ENCODE data around the gene GPR33. TPM values are rescaled to one million over a fixed set of nuclear protein-coding genes. Genes with fewer than 3 reads are reported as not detected.
"Not testable (repeated sequence)": the region's sequence is repeated elsewhere in the genome, so short reads cannot be mapped to it uniquely, and the experiment has no call there.

The GPR33 gene
- total RNA-seq, 1 experiment from 2014 or later, result not detected

DNA sequence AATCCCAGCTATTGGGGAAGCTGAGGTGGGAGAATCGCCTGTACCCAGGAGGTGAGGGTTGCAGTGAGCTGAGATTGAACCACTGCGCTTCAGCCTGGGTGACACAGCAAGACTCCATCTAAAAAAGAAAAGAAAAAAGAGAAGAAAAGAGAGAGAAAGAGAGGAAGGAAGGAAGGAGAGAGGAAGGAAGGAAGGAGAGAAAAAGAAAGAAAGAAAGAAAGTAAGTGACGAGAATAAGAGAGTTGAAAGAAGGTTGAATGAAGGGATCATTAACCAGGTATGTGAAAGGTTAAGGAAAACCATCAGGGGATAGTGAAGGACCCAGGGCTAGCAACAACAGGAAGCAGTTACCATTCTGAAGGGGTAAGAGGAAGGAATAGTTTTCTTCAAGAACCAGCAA, 26.3 kb downstream of the GPR33 start:
- DNase-seq (ENCODE audit: low read depth), result no peak

DNA sequence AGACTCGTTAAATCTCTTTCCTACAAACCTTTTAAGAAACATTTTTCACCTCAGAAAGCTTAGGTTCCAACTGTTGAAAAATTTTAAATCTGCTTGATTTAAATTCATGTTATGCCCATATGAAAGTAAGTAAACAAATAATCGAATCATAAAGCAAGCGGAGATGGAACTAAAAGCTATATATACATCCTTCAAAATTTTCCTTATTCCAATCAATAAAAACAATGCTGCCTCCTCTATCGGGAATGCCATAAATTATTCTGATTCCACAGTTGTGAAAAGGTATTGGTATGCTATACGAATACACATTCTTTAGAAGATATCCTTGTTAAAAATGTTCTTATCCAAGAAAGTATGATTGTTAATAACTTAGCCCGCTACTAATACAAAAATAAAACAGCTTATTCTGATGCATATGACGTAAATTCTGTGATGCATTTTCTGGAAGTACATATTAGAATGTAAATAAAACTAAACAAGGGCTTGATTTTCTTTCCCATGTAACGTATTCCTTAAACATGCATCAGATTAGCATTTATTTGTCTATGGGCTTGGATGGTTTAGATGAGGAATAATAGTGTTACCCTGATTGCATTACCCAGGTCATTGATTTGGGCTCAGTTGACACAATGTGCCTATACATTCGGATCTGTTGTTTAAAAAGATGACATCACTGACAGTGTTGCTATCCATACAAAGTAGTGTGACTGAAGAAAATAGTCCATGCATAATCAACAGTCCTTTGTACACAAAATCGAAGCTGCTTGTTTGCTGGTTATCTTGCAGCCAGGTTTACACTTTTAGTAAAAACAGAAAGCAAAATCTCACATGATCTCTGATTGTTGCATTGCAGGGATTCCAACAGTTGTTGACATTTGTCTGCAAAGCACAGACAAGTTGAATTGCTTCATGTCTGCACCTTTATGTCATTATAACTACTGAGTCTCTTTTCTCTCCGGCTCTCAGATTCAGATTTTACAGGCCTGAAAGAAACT, 29.9 kb downstream of the GPR33 start:
- DNase-seq (ENCODE audit: low read depth), result no peak

DNA sequence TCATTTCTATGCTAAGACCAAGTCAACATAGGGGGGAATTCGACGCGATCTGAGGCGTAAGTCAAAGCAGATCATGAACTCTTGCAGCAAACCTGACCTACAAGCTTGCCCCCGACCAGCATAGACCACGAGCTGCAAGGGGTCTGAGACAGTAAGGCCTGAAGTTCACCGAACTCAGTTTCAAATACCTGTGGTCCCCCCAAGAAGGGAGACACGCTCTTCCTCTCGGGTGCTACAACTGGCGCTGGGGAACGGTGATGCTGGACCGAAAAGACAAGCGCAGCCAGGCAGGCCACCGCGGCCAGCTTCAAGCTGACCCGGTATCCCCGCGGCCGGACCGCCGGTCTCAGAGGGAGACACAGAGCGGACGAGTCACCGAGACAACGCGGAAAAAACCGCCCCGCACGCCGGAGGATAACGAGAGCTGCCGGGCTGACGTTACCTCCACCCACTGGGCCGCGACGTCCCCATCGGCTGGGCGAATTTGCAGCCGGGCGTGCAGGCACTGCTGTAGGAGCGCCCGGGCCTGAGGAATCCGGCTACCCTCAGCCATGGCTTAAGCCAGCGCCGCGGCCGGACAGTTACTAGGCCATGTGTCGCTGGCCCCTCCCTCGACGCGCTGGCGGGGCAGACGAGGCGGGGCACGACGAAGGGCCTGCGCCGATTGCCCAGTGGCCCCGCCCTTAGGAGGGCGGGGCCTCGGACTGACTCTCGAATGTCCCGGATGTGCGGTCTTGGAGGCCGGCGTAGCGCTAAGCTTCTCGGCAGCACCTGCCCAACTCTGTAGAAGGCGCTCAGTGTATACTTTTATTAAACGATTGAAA, 30.8 kb downstream of the GPR33 start, which contains the start of gene DTD2:
Gene DTD2 (minus strand): TSS at position 666 of the 824 bp plus-strand sequence. CDS start 113 bp downstream, at position 553.
- DNase-seq (ENCODE audit: low read depth), result peak; percentile 93

DNA sequence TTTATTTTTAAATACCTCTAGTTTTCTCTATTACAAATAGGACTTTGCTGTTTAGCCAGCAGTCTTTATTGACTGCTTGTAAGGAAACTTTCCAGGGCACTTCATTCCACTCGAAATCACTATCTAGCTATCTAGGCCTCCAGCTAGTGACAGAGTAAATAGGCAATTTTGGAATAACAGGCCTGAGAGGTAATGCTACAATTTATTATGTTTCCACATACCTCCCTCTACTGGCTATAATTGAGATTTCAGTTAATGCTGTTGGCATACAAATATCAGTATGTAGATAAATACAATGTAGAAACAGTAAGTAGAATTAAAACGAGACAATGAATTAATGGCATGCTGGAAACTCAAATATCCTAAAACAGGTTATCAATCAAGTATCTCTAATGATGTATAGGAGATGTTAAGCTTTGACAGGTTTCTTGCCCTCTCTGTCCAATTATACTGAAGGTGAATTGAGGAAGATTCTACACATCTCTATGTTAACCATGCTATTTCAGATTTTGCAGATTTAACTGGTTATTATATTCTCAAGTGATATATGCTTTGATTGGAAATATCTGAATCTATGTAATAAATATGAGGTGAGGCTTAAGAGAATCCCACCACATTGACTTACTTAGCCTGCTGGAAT, 37.7 kb downstream of the GPR33 start:
- DNase-seq (ENCODE audit: low read depth), result peak; percentile 46

DNA sequence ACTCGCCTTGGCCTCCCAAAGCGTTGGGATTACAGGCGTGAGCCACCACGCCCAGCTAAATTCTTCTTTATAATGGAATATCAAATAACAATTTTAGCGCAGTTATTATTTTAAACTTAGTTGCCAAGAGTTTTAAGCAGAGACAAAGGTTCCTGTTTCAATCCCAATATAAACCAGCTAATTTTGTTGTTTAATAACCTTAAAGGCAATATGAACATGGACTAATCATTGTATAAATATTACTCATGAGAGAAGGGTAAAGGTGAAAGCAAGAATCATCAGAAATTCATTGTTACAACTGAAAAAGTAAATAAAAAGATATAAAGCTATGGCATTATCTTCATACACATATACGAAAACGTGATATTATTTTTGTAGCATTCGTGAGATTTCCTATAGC, 38.7 kb downstream of the GPR33 start:
- no peak for DNase-seq (ENCODE audit: low read depth)

DNA sequence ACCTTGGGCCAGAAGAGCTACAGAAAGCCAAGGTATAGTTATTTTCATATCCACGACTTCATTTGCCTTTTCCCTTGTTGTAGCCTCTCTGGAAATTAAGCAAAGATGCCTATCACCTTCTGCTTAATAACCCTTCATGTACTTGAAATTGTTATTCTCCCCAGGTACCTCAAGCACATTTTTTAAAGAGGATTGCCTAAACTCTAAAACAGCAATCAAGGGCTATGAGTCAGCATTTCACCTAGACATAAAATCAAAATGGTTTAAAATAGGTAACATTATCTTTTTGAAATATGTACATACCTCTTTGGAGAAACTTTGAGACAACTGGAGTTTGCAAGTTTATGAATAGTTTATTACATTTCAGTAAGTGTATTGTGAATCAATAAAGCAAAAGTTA, 42.1 kb downstream of the GPR33 start:
- DNase-seq (ENCODE audit: low read depth), result no peak

DNA sequence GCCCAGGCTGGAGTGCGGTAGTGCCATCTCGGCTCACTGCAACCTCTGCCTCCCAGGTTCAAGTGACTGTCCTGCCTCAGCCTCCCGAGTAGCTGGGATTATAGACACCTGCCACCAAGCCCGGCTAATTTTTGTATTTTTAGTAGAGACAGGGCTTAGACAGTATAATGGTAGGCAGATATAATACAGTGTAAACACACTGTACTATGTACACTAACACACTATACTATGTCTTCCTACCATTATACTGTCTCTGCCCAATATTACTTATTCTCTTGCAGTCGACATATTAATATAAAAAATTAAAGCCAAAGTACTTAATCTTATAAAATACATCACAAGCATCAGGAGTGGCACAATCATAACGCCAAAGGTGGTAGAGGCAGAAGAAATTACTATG, 45.6 kb downstream of the GPR33 start:
- no peak for DNase-seq (ENCODE audit: low read depth)

DNA sequence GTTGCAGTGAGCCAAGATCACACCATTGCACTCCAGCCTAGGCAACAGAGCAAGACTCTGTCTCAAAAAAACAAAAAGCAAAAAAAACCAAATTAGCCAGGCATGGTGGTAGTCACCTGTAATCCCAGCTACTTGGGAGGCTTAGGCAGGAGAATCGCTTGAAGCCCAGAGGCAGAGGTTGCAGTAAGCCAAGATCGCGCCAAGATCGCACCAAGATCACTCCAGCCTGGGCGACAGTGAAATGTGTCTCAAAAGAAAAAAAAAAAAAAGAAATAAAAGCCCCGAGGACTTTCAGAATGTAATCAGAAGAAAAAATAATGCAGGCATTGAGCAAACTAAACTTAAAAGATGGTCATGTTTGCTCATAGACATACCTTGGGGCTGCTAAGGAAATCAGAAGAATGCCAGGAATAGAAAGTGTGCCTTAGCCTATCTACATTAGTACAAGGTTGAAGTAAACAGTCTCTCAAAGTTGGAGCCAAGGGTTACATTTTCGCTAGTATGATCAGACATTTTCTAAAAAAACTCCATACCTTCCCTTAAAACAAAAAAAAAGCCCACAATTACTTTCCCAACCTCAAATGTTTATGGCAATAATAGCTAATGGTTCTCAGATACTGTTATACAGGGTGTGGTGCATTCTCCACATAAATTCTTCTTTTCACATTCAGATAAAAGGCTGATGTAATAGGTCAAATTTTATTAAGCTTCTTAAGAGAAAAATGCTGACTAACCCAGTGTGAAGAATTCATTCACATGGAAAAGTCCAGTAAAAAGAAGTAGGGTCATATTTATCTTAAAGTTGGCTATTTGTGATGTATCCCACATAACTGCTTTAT, 46.3 kb downstream of the GPR33 start:
- DNase-seq (ENCODE audit: low read depth), result peak; percentile 49

DNA sequence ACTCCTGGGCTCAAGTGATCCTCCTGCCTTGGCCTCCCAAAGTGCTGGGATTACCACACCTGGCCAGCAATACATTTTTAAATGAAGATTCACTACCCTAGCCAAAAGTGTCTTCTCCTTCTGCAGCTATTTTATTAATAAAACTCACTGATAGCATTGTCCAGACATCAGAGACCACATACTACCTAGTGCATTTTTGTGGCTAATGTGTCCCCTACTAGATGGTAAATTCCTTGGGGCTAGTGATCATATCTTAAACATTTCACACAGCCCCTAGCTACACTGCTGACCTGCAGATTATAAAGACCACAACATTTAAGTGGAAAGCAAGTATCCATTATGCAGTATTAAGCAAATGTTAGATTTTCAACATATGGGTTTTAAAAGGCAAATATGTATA, 47.6 kb downstream of the GPR33 start:
- peak; percentile 33 for DNase-seq (ENCODE audit: low read depth)

DNA sequence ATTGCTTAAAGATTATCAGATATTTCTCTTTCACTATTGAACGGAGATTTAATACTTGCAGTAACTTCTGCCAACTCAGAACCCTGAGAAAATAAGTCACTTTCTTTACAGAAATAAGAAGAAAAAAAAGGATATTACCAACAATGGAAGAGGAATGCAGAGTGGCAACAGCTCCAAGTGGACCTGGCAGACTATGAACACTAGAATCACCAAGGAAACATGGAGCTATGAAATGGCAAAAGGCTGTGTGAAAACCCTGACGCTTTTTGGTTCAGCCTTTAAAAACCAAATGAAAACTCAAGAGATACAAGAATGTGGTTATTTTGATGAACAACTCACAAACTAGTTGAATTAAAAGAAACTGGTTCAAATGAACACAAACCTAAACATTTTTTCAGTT, 48.3 kb downstream of the GPR33 start:
- DNase-seq (ENCODE audit: low read depth), result no peak

DNA sequence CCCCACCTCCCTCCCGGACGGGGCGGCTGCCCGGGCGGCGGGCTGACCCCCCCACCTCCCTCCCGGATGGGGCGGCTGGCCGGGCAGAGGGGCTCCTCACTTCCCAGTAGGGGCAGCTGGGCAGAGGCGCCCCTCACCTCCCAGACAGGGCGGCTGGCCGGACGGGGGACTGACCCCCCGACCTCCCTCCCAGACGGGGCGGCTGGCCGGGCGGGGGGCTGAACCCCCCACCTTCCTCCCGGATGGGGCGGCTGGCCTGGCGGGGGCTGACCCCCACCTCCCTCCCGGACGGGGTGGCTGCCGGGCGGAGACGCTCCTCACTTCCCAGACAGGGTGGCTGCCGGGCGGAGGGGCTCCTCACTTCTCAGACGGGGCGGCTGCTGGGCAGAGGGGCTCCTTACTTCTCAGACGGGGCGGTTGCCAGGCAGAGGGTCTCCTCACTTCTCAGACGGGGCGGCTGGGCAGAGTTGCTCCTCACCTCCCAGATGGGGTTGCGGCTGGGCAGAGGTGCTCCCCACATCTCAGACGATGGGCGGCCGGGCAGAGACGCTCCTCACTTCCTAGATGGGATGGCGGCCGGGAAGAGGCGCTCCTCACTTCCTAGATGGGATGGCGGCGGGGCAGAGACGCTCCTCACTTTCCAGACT, 50.7 kb downstream of the GPR33 start:
- not testable (repeated sequence) for DNase-seq (ENCODE audit: low read depth)

DNA sequence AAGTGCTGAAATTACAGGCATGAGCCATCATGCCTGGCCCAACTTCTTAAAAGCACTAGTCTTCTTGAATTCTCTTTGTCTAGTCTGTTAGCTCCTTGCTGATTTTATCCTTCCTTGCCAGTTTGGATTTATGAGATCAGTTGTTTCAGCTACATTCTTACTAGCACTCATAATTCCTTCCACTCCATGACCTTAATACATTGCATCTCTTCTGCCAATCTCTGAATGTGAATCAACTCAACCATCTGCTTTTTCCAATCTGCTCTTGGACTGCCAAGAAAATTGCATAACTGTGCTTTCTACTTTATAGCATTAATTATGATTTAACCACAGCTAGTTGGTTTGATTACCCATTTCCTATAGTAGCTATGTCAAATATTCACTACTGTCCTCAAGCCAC, 52.6 kb downstream of the GPR33 start:
- DNase-seq (ENCODE audit: low read depth), result no peak

Other genes with a start within 250 kb of the GPR33 start
- gene HEATR5A, start 67.5 kb downstream of the GPR33 start, total RNA-seq (2014; rRNA removed; shearing (Covaris generic)), result 9.8 and 16.7 TPM in 2 replicates
- gene DTD2, start 30.5 kb downstream of the GPR33 start, total RNA-seq (2014; rRNA removed; shearing (Covaris generic)), result 13.6 and 22.9 TPM in 2 replicates
- 6.2 and 11.8 TPM in 2 replicates for gene NUBPL, start 73.4 kb upstream of the GPR33 start, total RNA-seq (2014; rRNA removed; shearing (Covaris generic))